SK-N-SH (cell line): ENCODE results near the gene PRR35.

Experiments used
- ELF1 ChIP-seq: IDR thresholded peaks from 2 replicates; pipeline ENCODE4 v1.4.0; 2012
- EP300 ChIP-seq, 2 experiments: IDR thresholded peaks; 2 replicates each; pipeline versions ENCODE4 v1.4.0 to v1.6.1; 2012; ENCODE audit warnings: borderline replicate concordance in 1 of 2, low read depth in 1 of 2, low read length in 1 of 2
- EZH2phosphoT487 ChIP-seq: fragments of 200-600 bp; sonication (generic); IDR thresholded peaks from 2 replicates; pipeline ENCODE4 v1.6.1; 2017; ENCODE audit warnings: low read depth, mixed run types, mild to moderate bottlenecking, antibody characterized with exemption, moderate library complexity, borderline replicate concordance
- GABPA ChIP-seq: IDR thresholded peaks from 2 replicates; pipeline ENCODE4 v1.4.0; 2012; ENCODE audit warnings: low read depth, mild to moderate bottlenecking
- JUND ChIP-seq: IDR thresholded peaks from 2 replicates; pipeline ENCODE4 v1.4.0; 2012
- POLR2AphosphoS5 ChIP-seq: IDR thresholded peaks from 2 replicates; pipeline ENCODE4 v1.6.1; 2012; ENCODE audit warnings: low read depth, low read length
- TAF1 ChIP-seq: IDR thresholded peaks from 2 replicates; pipeline ENCODE4 v1.6.1; 2012; ENCODE audit warnings: low read depth, mild to moderate bottlenecking, low read length, moderate library complexity, borderline replicate concordance
- YY1 ChIP-seq: IDR thresholded peaks from 2 replicates; pipeline ENCODE4 v1.4.0; 2012; ENCODE audit warnings: low read depth, mild to moderate bottlenecking
- TF ChIP-seq, protein P1 (sequence below): fragments of 200-600 bp; sonication (generic); IDR thresholded peaks from 2 replicates; pipeline ENCODE4 v1.6.1; 2017; ENCODE audit warnings: antibody characterized with exemption, mild to moderate bottlenecking, moderate library complexity
- TF ChIP-seq, protein P2 (sequence below): IDR thresholded peaks from 2 replicates; pipeline ENCODE4 v1.4.0; 2012; ENCODE audit warnings: low read depth
- TF ChIP-seq, protein P3 (sequence below): IDR thresholded peaks from 2 replicates; pipeline ENCODE4; 2012
- TF ChIP-seq, protein P4 (sequence below): fragments of 150-350 bp; IDR thresholded peaks from 2 replicates; pipeline ENCODE4 v1.6.1; 2016; ENCODE audit warnings: mild to moderate bottlenecking, low read depth, low read length
- TF ChIP-seq, protein P5 (sequence below): IDR thresholded peaks from 2 replicates; pipeline ENCODE4 v1.6.1; 2012; ENCODE audit warnings: mild to moderate bottlenecking, low read depth, low read length, moderate library complexity
- TF ChIP-seq, protein P6 (sequence below): IDR thresholded peaks from 2 replicates; pipeline ENCODE4 v1.4.0; 2012; ENCODE audit warnings: low read depth, borderline replicate concordance

DNA sequence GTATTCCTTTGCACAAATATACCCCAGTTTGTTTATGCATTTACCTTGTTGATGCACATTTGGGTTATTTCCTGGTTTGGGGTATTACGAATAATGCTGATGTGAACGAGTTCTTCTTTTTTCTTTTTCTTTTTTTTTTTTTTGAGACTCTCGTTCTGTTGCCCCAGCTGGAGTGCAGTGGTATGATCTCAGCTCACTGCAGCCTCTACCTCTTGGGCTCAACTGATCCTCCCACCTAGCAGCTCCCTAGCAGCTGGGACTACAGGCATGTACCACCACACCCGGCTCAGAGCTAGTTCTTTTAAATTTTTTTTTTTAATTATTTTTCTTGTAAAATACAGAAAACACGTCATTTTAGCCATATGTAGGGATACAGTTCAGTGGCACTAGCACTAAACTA lies 43.7 kb downstream of the PRR35 start:
- TF ChIP-seq, protein P1, sequence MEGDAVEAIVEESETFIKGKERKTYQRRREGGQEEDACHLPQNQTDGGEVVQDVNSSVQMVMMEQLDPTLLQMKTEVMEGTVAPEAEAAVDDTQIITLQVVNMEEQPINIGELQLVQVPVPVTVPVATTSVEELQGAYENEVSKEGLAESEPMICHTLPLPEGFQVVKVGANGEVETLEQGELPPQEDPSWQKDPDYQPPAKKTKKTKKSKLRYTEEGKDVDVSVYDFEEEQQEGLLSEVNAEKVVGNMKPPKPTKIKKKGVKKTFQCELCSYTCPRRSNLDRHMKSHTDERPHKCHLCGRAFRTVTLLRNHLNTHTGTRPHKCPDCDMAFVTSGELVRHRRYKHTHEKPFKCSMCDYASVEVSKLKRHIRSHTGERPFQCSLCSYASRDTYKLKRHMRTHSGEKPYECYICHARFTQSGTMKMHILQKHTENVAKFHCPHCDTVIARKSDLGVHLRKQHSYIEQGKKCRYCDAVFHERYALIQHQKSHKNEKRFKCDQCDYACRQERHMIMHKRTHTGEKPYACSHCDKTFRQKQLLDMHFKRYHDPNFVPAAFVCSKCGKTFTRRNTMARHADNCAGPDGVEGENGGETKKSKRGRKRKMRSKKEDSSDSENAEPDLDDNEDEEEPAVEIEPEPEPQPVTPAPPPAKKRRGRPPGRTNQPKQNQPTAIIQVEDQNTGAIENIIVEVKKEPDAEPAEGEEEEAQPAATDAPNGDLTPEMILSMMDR = no peak
- TF ChIP-seq, protein P2, sequence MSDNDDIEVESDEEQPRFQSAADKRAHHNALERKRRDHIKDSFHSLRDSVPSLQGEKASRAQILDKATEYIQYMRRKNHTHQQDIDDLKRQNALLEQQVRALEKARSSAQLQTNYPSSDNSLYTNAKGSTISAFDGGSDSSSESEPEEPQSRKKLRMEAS = no peak
- TF ChIP-seq GABPA (no peak), POLR2AphosphoS5 (no peak), ELF1 (no peak), EP300 (IDR thresholded peaks at IDR 0.05; ENCODE audit: borderline replicate concordance in 1 of 2, low read depth in 1 of 2, low read length in 1 of 2) (no peak), YY1 (no peak), TAF1 (no peak), EZH2phosphoT487 (no peak), JUND (no peak)
- TF ChIP-seq, protein P3, sequence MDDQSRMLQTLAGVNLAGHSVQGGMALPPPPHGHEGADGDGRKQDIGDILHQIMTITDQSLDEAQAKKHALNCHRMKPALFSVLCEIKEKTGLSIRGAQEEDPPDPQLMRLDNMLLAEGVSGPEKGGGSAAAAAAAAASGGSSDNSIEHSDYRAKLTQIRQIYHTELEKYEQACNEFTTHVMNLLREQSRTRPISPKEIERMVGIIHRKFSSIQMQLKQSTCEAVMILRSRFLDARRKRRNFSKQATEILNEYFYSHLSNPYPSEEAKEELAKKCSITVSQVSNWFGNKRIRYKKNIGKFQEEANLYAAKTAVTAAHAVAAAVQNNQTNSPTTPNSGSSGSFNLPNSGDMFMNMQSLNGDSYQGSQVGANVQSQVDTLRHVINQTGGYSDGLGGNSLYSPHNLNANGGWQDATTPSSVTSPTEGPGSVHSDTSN = no peak
- TF ChIP-seq, protein P4, sequence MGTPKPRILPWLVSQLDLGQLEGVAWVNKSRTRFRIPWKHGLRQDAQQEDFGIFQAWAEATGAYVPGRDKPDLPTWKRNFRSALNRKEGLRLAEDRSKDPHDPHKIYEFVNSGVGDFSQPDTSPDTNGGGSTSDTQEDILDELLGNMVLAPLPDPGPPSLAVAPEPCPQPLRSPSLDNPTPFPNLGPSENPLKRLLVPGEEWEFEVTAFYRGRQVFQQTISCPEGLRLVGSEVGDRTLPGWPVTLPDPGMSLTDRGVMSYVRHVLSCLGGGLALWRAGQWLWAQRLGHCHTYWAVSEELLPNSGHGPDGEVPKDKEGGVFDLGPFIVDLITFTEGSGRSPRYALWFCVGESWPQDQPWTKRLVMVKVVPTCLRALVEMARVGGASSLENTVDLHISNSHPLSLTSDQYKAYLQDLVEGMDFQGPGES = no peak
- TF ChIP-seq, protein P5, sequence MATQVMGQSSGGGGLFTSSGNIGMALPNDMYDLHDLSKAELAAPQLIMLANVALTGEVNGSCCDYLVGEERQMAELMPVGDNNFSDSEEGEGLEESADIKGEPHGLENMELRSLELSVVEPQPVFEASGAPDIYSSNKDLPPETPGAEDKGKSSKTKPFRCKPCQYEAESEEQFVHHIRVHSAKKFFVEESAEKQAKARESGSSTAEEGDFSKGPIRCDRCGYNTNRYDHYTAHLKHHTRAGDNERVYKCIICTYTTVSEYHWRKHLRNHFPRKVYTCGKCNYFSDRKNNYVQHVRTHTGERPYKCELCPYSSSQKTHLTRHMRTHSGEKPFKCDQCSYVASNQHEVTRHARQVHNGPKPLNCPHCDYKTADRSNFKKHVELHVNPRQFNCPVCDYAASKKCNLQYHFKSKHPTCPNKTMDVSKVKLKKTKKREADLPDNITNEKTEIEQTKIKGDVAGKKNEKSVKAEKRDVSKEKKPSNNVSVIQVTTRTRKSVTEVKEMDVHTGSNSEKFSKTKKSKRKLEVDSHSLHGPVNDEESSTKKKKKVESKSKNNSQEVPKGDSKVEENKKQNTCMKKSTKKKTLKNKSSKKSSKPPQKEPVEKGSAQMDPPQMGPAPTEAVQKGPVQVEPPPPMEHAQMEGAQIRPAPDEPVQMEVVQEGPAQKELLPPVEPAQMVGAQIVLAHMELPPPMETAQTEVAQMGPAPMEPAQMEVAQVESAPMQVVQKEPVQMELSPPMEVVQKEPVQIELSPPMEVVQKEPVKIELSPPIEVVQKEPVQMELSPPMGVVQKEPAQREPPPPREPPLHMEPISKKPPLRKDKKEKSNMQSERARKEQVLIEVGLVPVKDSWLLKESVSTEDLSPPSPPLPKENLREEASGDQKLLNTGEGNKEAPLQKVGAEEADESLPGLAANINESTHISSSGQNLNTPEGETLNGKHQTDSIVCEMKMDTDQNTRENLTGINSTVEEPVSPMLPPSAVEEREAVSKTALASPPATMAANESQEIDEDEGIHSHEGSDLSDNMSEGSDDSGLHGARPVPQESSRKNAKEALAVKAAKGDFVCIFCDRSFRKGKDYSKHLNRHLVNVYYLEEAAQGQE = no peak
- TF ChIP-seq, protein P6, sequence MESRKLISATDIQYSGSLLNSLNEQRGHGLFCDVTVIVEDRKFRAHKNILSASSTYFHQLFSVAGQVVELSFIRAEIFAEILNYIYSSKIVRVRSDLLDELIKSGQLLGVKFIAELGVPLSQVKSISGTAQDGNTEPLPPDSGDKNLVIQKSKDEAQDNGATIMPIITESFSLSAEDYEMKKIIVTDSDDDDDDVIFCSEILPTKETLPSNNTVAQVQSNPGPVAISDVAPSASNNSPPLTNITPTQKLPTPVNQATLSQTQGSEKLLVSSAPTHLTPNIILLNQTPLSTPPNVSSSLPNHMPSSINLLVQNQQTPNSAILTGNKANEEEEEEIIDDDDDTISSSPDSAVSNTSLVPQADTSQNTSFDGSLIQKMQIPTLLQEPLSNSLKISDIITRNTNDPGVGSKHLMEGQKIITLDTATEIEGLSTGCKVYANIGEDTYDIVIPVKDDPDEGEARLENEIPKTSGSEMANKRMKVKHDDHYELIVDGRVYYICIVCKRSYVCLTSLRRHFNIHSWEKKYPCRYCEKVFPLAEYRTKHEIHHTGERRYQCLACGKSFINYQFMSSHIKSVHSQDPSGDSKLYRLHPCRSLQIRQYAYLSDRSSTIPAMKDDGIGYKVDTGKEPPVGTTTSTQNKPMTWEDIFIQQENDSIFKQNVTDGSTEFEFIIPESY = no peak
